NT2/D1 (cell line): Measurements from ENCODE around the gene RIOK3.

Source experiments
- DNase-seq: peaks from one replicate; pipeline ENCODE4 v3.0.0-alpha.2; 2011; ENCODE audit warnings: low read depth, low spot score
- H3K27me3 ChIP-seq: 2 replicates; pipeline ENCODE4 v1.6.0; 2011; ENCODE audit warnings: mild to moderate bottlenecking; ENCODE audit not compliant: insufficient read length, insufficient read depth
- H3K36me3 ChIP-seq: 2 replicates; pipeline ENCODE4 v1.6.1; 2011; ENCODE audit warnings: mild to moderate bottlenecking, low read length, mixed read lengths; ENCODE audit not compliant: insufficient read depth, insufficient read length
- H3K4me1 ChIP-seq: 2 replicates; pipeline ENCODE4 v1.5.1; 2011; ENCODE audit not compliant: insufficient read depth, insufficient read length
- H3K4me3 ChIP-seq: 2 replicates; pipeline ENCODE4 v1.5.1; 2011; ENCODE audit warnings: low read depth; ENCODE audit not compliant: insufficient read length
- H3K9ac ChIP-seq: 2 replicates; pipeline ENCODE4 v1.6.0; 2011; ENCODE audit warnings: low read depth; ENCODE audit not compliant: insufficient read length
- H3K9me3 ChIP-seq: 2 replicates; pipeline ENCODE4 v1.5.1; 2011; ENCODE audit warnings: mild to moderate bottlenecking, low read length; ENCODE audit not compliant: insufficient read depth
- SUZ12 ChIP-seq: IDR thresholded peaks from 2 replicates; pipeline ENCODE4 v1.6.1; 2011; ENCODE audit not compliant: insufficient read length, insufficient read depth; ENCODE audit errors: extremely low read depth
- YY1 ChIP-seq: IDR thresholded peaks from 2 replicates; pipeline ENCODE4 v1.6.1; 2011; ENCODE audit not compliant: insufficient read length, insufficient read depth
- ZNF274 ChIP-seq: IDR thresholded peaks from 2 replicates; pipeline ENCODE4 v1.6.1; 2011; ENCODE audit warnings: mild to moderate bottlenecking, low read depth, low read length

RIOK3 gene

DNA sequence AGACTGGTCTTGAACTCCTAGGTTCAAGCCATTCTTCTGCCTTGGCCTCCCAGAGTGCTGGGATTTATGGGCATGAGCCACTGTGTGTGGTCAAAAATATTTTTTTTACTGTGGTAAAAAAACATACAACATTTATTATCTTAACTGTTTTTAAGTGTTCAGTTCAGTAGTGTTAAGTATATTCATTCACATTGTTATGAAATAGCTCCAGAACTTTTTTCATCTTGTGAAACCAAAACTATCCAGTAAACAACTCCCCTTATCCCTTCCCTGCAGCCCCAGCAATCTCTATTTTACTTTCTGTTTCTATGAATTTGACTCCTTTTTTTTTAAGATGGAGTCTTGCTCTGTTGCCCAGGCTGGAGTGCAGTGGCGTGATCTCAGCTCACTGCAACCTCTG, 59.6 kb downstream of the RIOK3 start:
- no peak overlapping the region for H3K4me3 ChIP-seq
- H3K9me3 ChIP-seq, result no peaks in the 10 kb centered on the region
- H3K27me3 ChIP-seq, result no peaks in the 10 kb centered on the region
- DNase-seq, result no peak
- H3K4me1 ChIP-seq, result no peaks in the 10 kb centered on the region
- no peak overlapping the region for H3K9ac ChIP-seq
- TF ChIP-seq SUZ12, result no peak
- peaks cover 31% of the 10 kb centered on the region for H3K36me3 ChIP-seq

- TF ChIP-seq SUZ12 (no peak), YY1 (no peak), ZNF274 (no peak)
- Histone ChIP-seq H3K4me1 (no peaks in the 10 kb centered on the region), H3K9ac (no peak overlapping the region), H3K27me3 (no peaks in the 10 kb centered on the region), H3K9me3 (no peaks in the 10 kb centered on the region), H3K36me3 (peaks cover 50% of the 10 kb centered on the region), H3K4me3 (no peak overlapping the region)
- DNase-seq, result peak; percentile 68
Observed at GRCh38 chr18:23515911-23516546, 62.9 kb downstream of the RIOK3 start.

DNA sequence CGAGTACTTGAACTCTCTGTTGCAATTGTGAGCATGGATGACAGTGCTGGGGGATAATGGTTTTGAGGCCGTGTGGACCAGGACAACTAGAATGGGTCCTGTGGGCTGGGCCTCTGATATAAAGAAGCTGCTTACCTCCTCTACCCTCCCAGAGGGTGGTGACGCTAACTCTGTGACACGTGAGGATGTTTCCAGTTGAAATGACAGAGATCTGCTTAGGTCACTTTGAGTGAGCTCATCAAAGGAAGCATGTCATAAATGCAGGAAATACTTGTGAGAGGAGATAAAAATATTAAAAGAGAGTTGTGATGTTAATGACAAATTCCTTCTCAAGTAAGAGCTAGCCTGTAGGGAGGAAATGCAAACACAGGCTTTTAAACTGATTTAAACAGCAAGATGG, 66.6 kb downstream of the RIOK3 start:
- Histone ChIP-seq H3K4me1 (no peaks in the 10 kb centered on the region), H3K9me3 (no peaks in the 10 kb centered on the region), H3K9ac (no peak overlapping the region), H3K27me3 (no peaks in the 10 kb centered on the region), H3K36me3 (peaks cover 79% of the 10 kb centered on the region), H3K4me3 (no peak overlapping the region)
- DNase-seq, result no peak
- TF ChIP-seq ZNF274 (no peak), YY1 (no peak), SUZ12 (no peak)

GRCh38 chr18:23521271-23521670, 68.2 kb downstream of the RIOK3 start:
- Histone ChIP-seq H3K4me3 (no peak overlapping the region), H3K9ac (no peak overlapping the region), H3K27me3 (no peaks in the 10 kb centered on the region), H3K36me3 (peaks cover 79% of the 10 kb centered on the region), H3K9me3 (no peaks in the 10 kb centered on the region), H3K4me1 (no peaks in the 10 kb centered on the region)
- DNase-seq, result no peak
- no peak for TF ChIP-seq YY1
- no peak for TF ChIP-seq ZNF274

- Histone ChIP-seq H3K27me3 (no peaks in the 10 kb centered on the region), H3K4me1 (no peaks in the 10 kb centered on the region), H3K9ac (no peak overlapping the region), H3K4me3 (no peak overlapping the region), H3K9me3 (no peaks in the 10 kb centered on the region), H3K36me3 (peaks cover 79% of the 10 kb centered on the region)
- no peak for DNase-seq
- TF ChIP-seq SUZ12 (no peak), YY1 (no peak), ZNF274 (no peak)
Observed at GRCh38 chr18:23521907-23522306, 68.8 kb downstream of the RIOK3 start.

- peaks cover 79% of the 10 kb centered on the region for H3K36me3 ChIP-seq
- TF ChIP-seq ZNF274 (no peak), YY1 (no peak), SUZ12 (no peak)
- DNase-seq, result no peak
Observed at GRCh38 chr18:23523429-23524212, 70.5 kb downstream of the RIOK3 start.

GRCh38 chr18:23524213-23524707, 71.2 kb downstream of the RIOK3 start:
- TF ChIP-seq ZNF274, result no peak
- TF ChIP-seq SUZ12, result no peak
- no peak for TF ChIP-seq YY1
- no peak overlapping the region for H3K4me3 ChIP-seq
- H3K9ac ChIP-seq, result no peak overlapping the region
- H3K4me1 ChIP-seq, result no peaks in the 10 kb centered on the region
- no peaks in the 10 kb centered on the region for H3K9me3 ChIP-seq
- no peaks in the 10 kb centered on the region for H3K27me3 ChIP-seq
- peaks cover 79% of the 10 kb centered on the region for H3K36me3 ChIP-seq
- DNase-seq, result no peak

More at GRCh38 chr18:23523429-23524212, 70.5 kb downstream of the RIOK3 start:
- H3K27me3 ChIP-seq, result no peaks in the 10 kb centered on the region
- H3K9me3 ChIP-seq, result no peaks in the 10 kb centered on the region
- no peak overlapping the region for H3K9ac ChIP-seq
- no peak overlapping the region for H3K4me3 ChIP-seq
- H3K4me1 ChIP-seq, result no peaks in the 10 kb centered on the region
